Aorta (tissue), 4 donors: ENCODE measurements around the gene MMP11. TPM values are rescaled to one million over a fixed set of nuclear protein-coding genes. Genes with fewer than 3 reads are reported as not detected.

Experiments
- polyA plus RNA-seq, 2 donors: library from polyadenylated mRNA; stranded (reverse); fragments of 200-250 nt; gene quantifications; one replicate each; pipeline ENCODE4 v1.2.3, GENCODE V29; 2013
- total RNA-seq, 2 donors: library from RNA; stranded (reverse); fragmentation: NEBNext Ultra II Directional; extraction: Animal tissue kit (Norgen Biotek cat#: 25700); gene quantifications; one replicate each; pipeline ENCODE4 v1.2.1, GENCODE V29; 2021
- donor health status: healthy with polysubstance abuse.
- donor health status: Bipolar disorder and iron deficiency.
- donor health status: DM: no; HTN: no; CAD: no.
- donor health status: DM: yes; HTN: yes; CAD: no.

MMP11 gene
- total and polyA plus RNA-seq, 4 donors = 1.3 to 5.1 (median 3.2) TPM

Other genes with a start within 250 kb of the MMP11 start
- gene IGLL1, start 192.6 kb upstream of the MMP11 start, total RNA-seq = not detected
- gene IGLL1, start 192.6 kb upstream of the MMP11 start, polyA plus RNA-seq = not detected
- gene DRICH1, start 140.5 kb upstream of the MMP11 start, total RNA-seq = 1 to 10 TPM in 1 of 2 donors, not detected in 1; 1.4 TPM
- under 1 TPM in 1 of 2 donors, not detected in 1; 0.38 TPM for gene DRICH1, start 140.5 kb upstream of the MMP11 start, polyA plus RNA-seq
- gene RGL4, start 81.8 kb upstream of the MMP11 start, total RNA-seq = 1 to 10 TPM; 1.2 to 1.4 TPM
- under 1 TPM; 0.59 to 0.63 TPM for gene RGL4, start 81.8 kb upstream of the MMP11 start, polyA plus RNA-seq
- gene ZNF70, start 21.7 kb upstream of the MMP11 start, total RNA-seq = 10 to 100 TPM in 1 of 2 donors, 1 to 10 TPM in 1; 9.8 to 14.0 TPM
- 1 to 10 TPM; 1.4 to 3.6 TPM for gene ZNF70, start 21.7 kb upstream of the MMP11 start, polyA plus RNA-seq
- under 1 TPM in 1 of 2 donors, not detected in 1; 0.69 TPM for gene VPREB3, start 18.4 kb upstream of the MMP11 start, total RNA-seq
- not detected for gene VPREB3, start 18.4 kb upstream of the MMP11 start, polyA plus RNA-seq
- gene C22orf15, start 9.9 kb upstream of the MMP11 start, total RNA-seq = under 1 TPM in 1 of 2 donors, not detected in 1; 0.69 TPM
- under 1 TPM in 1 of 2 donors, not detected in 1; 0.23 TPM for gene C22orf15, start 9.9 kb upstream of the MMP11 start, polyA plus RNA-seq
- 10 to 100 TPM; 30.9 to 41.9 TPM for gene CHCHD10, start 4.9 kb upstream of the MMP11 start, total RNA-seq
- gene CHCHD10, start 4.9 kb upstream of the MMP11 start, polyA plus RNA-seq = 10 to 100 TPM; 58.5 to 68.4 TPM
- 10 to 100 TPM; 48.3 to 53.5 TPM for gene SMARCB1, start 14.1 kb downstream of the MMP11 start, total RNA-seq
- 10 to 100 TPM; 24.2 to 31.7 TPM for gene SMARCB1, start 14.1 kb downstream of the MMP11 start, polyA plus RNA-seq
- gene DERL3, start 66.2 kb downstream of the MMP11 start, total RNA-seq = 1 to 10 TPM; 1.9 to 3.9 TPM
- gene DERL3, start 66.2 kb downstream of the MMP11 start, polyA plus RNA-seq = 1 to 10 TPM; 1.4 to 6.1 TPM
- 10 to 100 TPM in 1 of 2 donors, 1 to 10 TPM in 1; 4.8 to 14.4 TPM for gene SLC2A11, start 85.0 kb downstream of the MMP11 start, total RNA-seq
- 10 to 100 TPM; 16.7 TPM for gene SLC2A11, start 85.0 kb downstream of the MMP11 start, polyA plus RNA-seq
- gene MIF, start 121.5 kb downstream of the MMP11 start, total RNA-seq = 100 to 1,000 TPM; 278 to 316 TPM
- 100 to 1,000 TPM; 362 to 373 TPM for gene MIF, start 121.5 kb downstream of the MMP11 start, polyA plus RNA-seq
- 10 to 100 TPM in 1 of 2 donors, 1 to 10 TPM in 1; 7.7 to 23.9 TPM for gene GSTT2B, start 188.3 kb downstream of the MMP11 start, total RNA-seq
- gene GSTT2B, start 188.3 kb downstream of the MMP11 start, polyA plus RNA-seq = 10 to 100 TPM in 1 of 2 donors, 1 to 10 TPM in 1; 8.0 to 23.2 TPM
- 1 to 10 TPM; 1.0 to 3.6 TPM for gene DDTL, start 194.0 kb downstream of the MMP11 start, total RNA-seq
- 1 to 10 TPM in 1 of 2 donors, under 1 TPM in 1; 0.31 to 1.0 TPM for gene DDTL, start 194.0 kb downstream of the MMP11 start, polyA plus RNA-seq
- gene DDT, start 201.6 kb downstream of the MMP11 start, total RNA-seq = 10 to 100 TPM; 49.3 to 51.6 TPM
- 100 to 1,000 TPM; 108 to 145 TPM for gene DDT, start 201.6 kb downstream of the MMP11 start, polyA plus RNA-seq
- gene GSTT2, start 207.3 kb downstream of the MMP11 start, total RNA-seq = under 1 TPM in 1 of 2 donors, not detected in 1; 0.94 TPM
- not detected for gene GSTT2, start 207.3 kb downstream of the MMP11 start, polyA plus RNA-seq
- not detected for gene GSTT4, start 232.6 kb downstream of the MMP11 start, total RNA-seq
- not detected for gene GSTT4, start 232.6 kb downstream of the MMP11 start, polyA plus RNA-seq
- 10 to 100 TPM; 48.8 to 84.6 TPM for gene CABIN1, start 238.5 kb downstream of the MMP11 start, total RNA-seq
- 100 to 1,000 TPM in 1 of 2 donors, 1 to 10 TPM in 1; 9.4 to 113 TPM for gene CABIN1, start 238.5 kb downstream of the MMP11 start, polyA plus RNA-seq